Activated T-helper 1 cell treated with anti-CD3 and anti-CD28 coated beads, Interleukin-12 subunit alpha, Interleukin-12 subunit beta, Interleukin-2, Interleukin-4 antibody, amounts not matched to agents 30 ng/mL and 10 ng/mL and 1 ng/mL, durations not matched to agents 14 hours and 24 hours and 36 hours (primary cell): ENCODE measurements around the gene MACF1. TPM values are rescaled to one million over a fixed set of nuclear protein-coding genes. Genes with fewer than 3 reads are reported as not detected.

ENCODE experiments used
- DNase-seq: peaks from one replicate; pipeline ENCODE4 v3.0.0; 2021; ENCODE audit warnings: low spot score
- H3K27ac Mint-ChIP-seq: one replicate; pipeline ENCODE4 v1.8.0; 2021; ENCODE audit warnings: mild to moderate bottlenecking, mixed read lengths
- H3K27me3 Mint-ChIP-seq: one replicate; pipeline ENCODE4 v1.8.0; 2022; ENCODE audit warnings: mild to moderate bottlenecking, moderate library complexity, mixed read lengths; ENCODE audit not compliant: insufficient read depth
- H3K36me3 Mint-ChIP-seq: one replicate; pipeline ENCODE4 v1.8.0; 2021; ENCODE audit warnings: low read depth, mixed read lengths
- H3K4me1 Mint-ChIP-seq: one replicate; pipeline ENCODE4 v1.8.0; 2021; ENCODE audit warnings: low read depth, mixed read lengths
- H3K4me3 Mint-ChIP-seq: one replicate; pipeline ENCODE4 v1.8.0; 2021; ENCODE audit warnings: mild to moderate bottlenecking, moderate library complexity, mixed read lengths
- H3K9me3 Mint-ChIP-seq: one replicate; pipeline ENCODE4 v1.8.0; 2021; ENCODE audit warnings: mixed read lengths
- intact Hi-C: fragments of 100-400 bp; cut with micrococcal nuclease; formaldehyde crosslinking; loops from one replicate; pipeline ENCODE4 v1.15.1; 2024
- total RNA-seq: library from RNA; stranded (reverse); gene quantifications from 2 replicates; pipeline ENCODE4 v1.2.3, GENCODE V29; 2022

MACF1 gene
- total RNA-seq, 1 donor from 2014 or later = 226 TPM

DNA sequence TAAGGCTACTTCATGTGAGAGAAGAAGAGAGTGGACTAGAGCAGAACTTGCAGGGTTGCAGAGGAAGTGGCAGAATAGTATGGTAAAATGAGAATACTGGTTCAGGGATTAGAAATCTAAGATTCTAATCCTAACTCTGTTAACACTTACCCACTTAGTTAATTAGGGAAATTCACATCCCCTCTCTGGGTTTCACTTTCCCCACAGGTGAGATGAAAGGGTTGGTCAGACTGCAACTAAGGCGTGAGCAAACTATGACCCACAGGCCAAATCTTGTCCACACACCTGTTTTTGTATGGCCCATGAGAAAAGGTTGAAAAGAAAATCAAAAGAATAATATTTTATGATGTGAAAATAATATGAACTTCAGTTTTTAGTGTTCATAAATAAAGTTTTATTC, 117.5 kb downstream of the MACF1 start:
- no peak for DNase-seq
- H3K27me3 Mint-ChIP-seq = no peaks in the 10 kb centered on the region
- H3K4me3 Mint-ChIP-seq = no peak overlapping the region
- peaks cover 41% of the 10 kb centered on the region for H3K36me3 Mint-ChIP-seq
- peak overlapping the region; percentile 76 for H3K27ac Mint-ChIP-seq
- peaks cover 11% of the 10 kb centered on the region for H3K4me1 Mint-ChIP-seq
- H3K9me3 Mint-ChIP-seq = no peaks in the 10 kb centered on the region
- intact Hi-C loops = no loop called here

DNA sequence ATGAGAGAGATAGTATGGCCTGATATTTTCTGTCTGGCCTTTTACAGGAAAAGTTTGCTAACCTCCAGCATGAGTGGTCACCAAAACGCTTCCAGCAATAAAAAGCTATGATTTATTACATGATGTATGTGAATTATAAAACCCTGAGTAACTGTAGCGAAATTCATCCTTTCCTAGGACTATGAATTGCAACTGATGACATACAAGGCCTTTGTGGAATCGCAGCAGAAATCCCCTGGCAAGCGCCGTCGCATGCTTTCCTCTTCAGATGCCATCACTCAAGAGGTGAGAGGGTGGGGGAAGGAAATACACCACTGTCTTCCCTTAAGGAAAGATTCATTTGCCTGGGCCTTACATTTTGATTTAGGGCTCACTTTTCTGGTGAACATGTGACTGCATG, 117.9 kb downstream of the MACF1 start:
- H3K27ac Mint-ChIP-seq = no peak overlapping the region

DNA sequence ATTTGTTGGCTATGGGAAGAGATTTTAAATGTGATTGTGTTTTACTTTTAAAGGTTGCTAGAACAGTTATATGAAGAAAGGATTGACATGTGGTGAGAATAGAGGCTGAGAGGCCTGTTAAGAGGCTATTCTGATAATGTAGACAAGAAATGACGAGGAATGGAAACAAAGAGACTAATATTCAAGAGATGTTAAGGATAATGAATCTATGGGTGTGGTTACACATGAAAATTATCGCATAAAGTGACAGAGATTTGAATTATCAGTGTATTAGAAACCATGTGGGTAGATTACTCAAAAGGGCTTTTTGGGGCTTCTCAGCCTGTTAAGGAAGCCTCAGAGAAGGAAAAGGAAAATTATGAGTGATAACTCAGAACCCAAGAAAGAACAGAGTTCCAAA, 120.4 kb downstream of the MACF1 start:
- no peaks in the 10 kb centered on the region for H3K27me3 Mint-ChIP-seq
- no peak overlapping the region for H3K27ac Mint-ChIP-seq
- intact Hi-C loops = loop anchor here (5.0 kb wide), 2 partner anchors 53 to 133 kb away; no protein-coding TSS in a partner anchor
- no peak for DNase-seq
- no peak overlapping the region for H3K4me3 Mint-ChIP-seq
- H3K9me3 Mint-ChIP-seq = no peaks in the 10 kb centered on the region
- H3K4me1 Mint-ChIP-seq = peaks cover 31% of the 10 kb centered on the region
- H3K36me3 Mint-ChIP-seq = peaks cover 40% of the 10 kb centered on the region

More for the DNA sequence above, 117.9 kb downstream of the MACF1 start:
- Mint-ChIP-seq H3K9me3 (no peaks in the 10 kb centered on the region), H3K4me3 (no peak overlapping the region), H3K27me3 (no peaks in the 10 kb centered on the region), H3K4me1 (peaks cover 12% of the 10 kb centered on the region), H3K36me3 (peaks cover 39% of the 10 kb centered on the region)
- no peak for DNase-seq
- intact Hi-C loops = no loop called here

DNA sequence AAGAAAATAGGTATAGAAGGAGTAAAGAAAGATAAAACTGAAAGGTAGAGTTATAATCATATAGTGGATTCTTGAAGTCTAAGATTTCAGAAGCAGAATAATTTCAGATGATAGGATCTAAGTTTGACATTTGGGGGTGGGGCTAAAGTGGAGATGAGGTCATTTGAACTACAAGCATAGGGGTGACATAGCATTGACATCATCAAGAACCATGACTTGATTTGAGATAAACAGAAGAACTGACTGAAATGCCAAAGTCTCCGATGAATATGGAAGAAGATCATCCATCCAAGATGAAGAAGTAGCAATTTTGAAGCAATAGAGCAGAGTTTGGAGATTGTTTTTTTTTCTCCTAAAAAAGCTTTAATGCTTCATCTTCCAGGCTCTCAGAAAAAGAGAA, 122.3 kb downstream of the MACF1 start:
- Mint-ChIP-seq H3K36me3 (peaks cover 36% of the 10 kb centered on the region), H3K4me1 (peaks cover 37% of the 10 kb centered on the region), H3K27ac (no peak overlapping the region), H3K9me3 (no peaks in the 10 kb centered on the region), H3K4me3 (no peak overlapping the region), H3K27me3 (no peaks in the 10 kb centered on the region)
- DNase-seq = no peak
- intact Hi-C loops = loop anchor here (5.0 kb wide), 2 partner anchors 55 to 135 kb away; no protein-coding TSS in a partner anchor

DNA sequence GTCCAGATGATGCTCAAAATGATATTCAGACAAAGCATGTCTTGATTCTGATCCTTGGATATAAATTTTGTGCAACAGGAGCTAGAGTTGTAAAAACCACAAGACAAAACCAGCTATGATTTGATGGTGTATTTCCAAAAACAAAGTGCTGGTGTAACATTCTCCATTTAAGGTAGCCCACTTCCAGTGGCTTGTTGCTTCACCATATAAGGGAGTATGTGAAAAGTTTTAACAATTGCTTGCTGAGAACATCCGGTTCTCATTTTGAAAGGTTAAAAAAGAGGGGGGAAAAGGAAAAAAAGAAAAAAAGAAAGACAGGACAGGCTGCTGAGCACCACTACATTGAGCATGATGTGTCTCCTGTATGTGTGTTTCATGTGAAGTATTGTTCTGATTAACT, 123.6 kb downstream of the MACF1 start:
- Mint-ChIP-seq H3K9me3 (no peaks in the 10 kb centered on the region), H3K4me1 (peaks cover 47% of the 10 kb centered on the region)
- intact Hi-C loops = loop anchor here (5.0 kb wide), 2 partner anchors 56 to 136 kb away; no protein-coding TSS in a partner anchor

DNA sequence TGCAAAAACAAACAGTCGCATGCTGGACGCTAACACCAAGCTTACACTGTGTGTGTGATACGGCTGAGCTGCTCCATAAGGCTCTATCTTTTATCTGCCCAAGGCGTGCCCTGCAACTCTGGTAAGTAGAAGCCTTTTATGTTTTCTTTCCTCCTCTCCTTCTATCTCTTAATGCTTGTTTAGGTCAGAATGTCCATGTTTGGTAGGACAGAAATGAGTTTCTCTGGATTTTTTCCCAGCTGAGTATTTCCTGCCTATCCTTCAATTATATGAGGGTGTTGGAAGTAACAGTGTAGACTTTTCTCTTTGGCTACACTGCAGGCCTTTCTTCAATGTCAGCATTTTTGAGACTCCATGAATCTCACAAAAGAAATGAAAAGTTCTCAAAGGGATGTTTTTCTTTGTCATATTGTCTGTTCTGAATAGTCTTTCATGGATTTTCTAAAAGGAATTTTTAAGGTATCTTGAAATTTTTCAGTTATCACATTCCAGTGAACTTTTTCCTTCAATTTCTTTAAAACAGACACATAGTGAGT, 124.2 kb downstream of the MACF1 start:
- Mint-ChIP-seq H3K27me3 (no peaks in the 10 kb centered on the region), H3K4me1 (peaks cover 52% of the 10 kb centered on the region), H3K36me3 (peaks cover 47% of the 10 kb centered on the region), H3K4me3 (peak overlapping the region; percentile 70), H3K9me3 (no peaks in the 10 kb centered on the region), H3K27ac (peak overlapping the region; percentile 38)
- DNase-seq = no peak
- intact Hi-C loops = loop anchor here (5.0 kb wide), 2 partner anchors 56 to 136 kb away; no protein-coding TSS in a partner anchor

More for the DNA sequence above, 123.6 kb downstream of the MACF1 start:
- DNase-seq = no peak
- H3K27ac Mint-ChIP-seq = peak overlapping the region; percentile 75
- no peaks in the 10 kb centered on the region for H3K27me3 Mint-ChIP-seq
- H3K36me3 Mint-ChIP-seq = peaks cover 41% of the 10 kb centered on the region
- H3K4me3 Mint-ChIP-seq = peak overlapping the region; percentile 70

DNA sequence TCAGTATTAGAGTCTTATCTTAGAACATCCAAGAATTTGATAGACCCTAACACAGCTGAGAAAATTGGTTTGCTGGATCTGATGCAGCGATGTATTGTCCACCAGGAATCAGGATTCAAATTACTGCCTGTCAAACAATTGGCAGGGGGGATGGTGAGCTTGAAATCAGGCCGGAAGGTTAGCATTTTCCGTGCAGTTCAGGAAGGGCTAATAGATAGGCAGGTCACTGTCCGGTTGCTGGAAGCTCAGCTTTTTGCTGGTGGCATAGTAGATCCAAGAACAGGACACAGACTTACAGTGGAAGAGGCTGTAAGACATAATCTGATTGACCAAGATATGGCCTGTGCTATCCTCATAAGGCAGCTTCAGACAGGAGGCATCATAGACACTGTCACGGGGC, 127.2 kb downstream of the MACF1 start:
- H3K36me3 Mint-ChIP-seq = peaks cover 59% of the 10 kb centered on the region
- H3K4me3 Mint-ChIP-seq = no peak overlapping the region
- H3K27ac Mint-ChIP-seq = no peak overlapping the region
- intact Hi-C loops = loop anchor here (10.0 kb wide), 1 partner anchor 323 kb away; no protein-coding TSS in a partner anchor
- peaks cover 68% of the 10 kb centered on the region for H3K4me1 Mint-ChIP-seq
- no peaks in the 10 kb centered on the region for H3K27me3 Mint-ChIP-seq
- no peak for DNase-seq
- H3K9me3 Mint-ChIP-seq = no peaks in the 10 kb centered on the region

DNA sequence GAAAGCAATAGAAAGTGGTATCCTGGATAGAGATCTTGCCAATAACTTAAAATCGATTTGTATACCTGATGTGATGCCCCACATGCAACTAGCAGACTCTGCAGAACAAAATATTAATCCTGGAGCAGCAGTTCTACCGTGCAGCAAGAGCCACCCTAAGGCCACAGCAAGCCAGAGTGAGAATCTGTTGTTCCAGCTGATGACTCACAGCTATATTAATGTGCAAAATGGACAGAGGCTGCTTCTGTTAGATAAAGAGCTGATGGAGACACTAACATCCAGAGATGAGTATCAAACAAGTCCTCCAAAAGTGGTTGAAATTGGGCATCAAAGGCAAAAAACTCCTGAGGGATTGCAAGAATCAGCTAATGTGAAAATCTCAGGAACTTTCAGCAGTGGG, 127.8 kb downstream of the MACF1 start:
- Mint-ChIP-seq H3K9me3 (no peaks in the 10 kb centered on the region), H3K4me1 (peaks cover 68% of the 10 kb centered on the region), H3K36me3 (peaks cover 57% of the 10 kb centered on the region), H3K27me3 (no peaks in the 10 kb centered on the region), H3K4me3 (no peak overlapping the region), H3K27ac (peak overlapping the region; percentile 82)
- intact Hi-C loops = loop anchor here (10.0 kb wide), 1 partner anchor 323 kb away; no protein-coding TSS in a partner anchor
- DNase-seq = no peak

DNA sequence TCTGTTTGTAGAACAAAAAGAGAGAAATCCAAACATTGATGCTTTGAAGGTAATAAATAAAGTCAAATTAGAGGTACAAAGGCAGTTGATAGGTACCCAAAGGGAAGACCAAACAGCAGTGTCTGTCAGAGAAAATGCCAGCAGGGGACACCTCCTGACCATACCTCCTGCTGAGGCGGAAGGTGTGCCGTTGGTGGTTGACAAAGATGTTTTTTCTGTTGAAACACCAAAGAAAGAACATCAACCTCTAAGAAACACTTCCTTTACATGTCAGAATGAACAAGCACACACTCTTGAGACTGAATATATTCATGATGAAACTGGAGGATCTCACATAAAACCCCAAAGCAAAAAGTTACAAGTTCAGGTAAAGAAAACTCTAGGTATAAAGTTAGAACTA, 128.3 kb downstream of the MACF1 start:
- Mint-ChIP-seq H3K4me3 (peak overlapping the region; percentile 56), H3K27ac (peak overlapping the region; percentile 82), H3K27me3 (no peaks in the 10 kb centered on the region), H3K4me1 (peaks cover 63% of the 10 kb centered on the region), H3K36me3 (peaks cover 56% of the 10 kb centered on the region), H3K9me3 (no peaks in the 10 kb centered on the region)
- DNase-seq = no peak
- intact Hi-C loops = loop anchor here (10.0 kb wide), 1 partner anchor 322 kb away; no protein-coding TSS in a partner anchor

DNA sequence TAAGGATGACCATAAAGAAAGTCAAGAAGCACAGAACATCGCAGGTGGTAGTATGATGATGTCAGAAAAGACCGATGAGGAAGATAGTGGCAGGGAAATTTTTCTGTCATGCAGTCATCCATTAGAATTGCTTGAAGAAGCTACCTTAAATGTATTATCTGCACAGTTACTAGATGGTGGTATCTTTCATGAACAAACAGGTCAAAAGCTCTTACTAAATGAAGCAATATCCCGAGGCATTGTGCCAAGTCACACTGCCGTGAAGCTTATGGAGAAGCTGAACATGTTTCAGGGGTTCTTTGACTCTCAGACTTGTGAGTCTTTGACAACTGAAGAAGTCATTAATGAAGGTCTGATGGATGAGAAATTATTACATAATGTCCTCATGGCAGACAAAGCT, 128.8 kb downstream of the MACF1 start:
- peaks cover 58% of the 10 kb centered on the region for H3K4me1 Mint-ChIP-seq
- no peak for DNase-seq
- H3K36me3 Mint-ChIP-seq = peaks cover 57% of the 10 kb centered on the region
- peak overlapping the region; percentile 82 for H3K27ac Mint-ChIP-seq
- no peaks in the 10 kb centered on the region for H3K27me3 Mint-ChIP-seq
- intact Hi-C loops = loop anchor here (10.0 kb wide), 1 partner anchor 322 kb away; no protein-coding TSS in a partner anchor
- H3K4me3 Mint-ChIP-seq = peak overlapping the region; percentile 56
- H3K9me3 Mint-ChIP-seq = no peaks in the 10 kb centered on the region

DNA sequence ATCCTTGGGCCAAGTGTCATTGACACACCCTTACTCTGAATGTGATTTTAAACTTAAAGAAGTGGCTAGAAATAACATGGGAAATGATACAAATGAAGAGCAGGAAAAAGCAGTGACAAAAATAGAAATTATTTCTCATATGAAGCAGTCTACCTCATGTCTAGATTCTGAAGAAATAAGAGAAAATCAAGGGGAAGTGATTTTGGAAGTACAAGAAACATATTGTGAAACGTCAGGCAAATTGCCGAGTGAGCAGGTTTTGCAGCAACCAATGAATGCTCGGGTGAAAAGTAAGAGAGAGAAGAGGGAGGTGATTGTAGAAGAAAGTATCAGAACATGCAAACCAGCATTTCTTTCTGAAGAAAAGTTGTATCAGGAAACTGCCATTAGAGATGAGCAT, 130.7 kb downstream of the MACF1 start:
- intact Hi-C loops = loop anchor here (10.0 kb wide), 1 partner anchor 320 kb away; no protein-coding TSS in a partner anchor
- H3K9me3 Mint-ChIP-seq = no peaks in the 10 kb centered on the region

DNA sequence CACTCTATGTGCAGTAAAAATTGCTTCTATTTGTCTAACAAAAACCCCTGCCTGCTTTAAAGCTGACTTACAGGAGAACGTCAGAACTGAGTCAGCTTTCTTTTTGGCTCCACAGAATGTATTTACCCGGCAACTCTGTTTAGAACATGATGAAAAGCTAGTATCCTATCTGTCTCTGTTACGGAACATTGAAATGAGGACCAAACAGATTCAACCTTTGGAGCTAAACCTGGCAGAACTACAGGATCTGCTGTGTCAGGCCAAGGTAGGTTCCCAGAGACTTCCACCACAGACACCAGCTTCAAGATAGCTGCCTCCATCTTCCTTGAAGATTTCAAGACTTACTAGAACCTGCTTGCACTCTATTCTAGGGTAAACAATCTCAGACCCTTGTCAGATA, 132.6 kb downstream of the MACF1 start:
- no peaks in the 10 kb centered on the region for H3K9me3 Mint-ChIP-seq
- no peak overlapping the region for H3K27ac Mint-ChIP-seq
- H3K4me3 Mint-ChIP-seq = no peak overlapping the region
- intact Hi-C loops = loop anchor here (10.0 kb wide), 1 partner anchor 318 kb away; no protein-coding TSS in a partner anchor
- H3K36me3 Mint-ChIP-seq = peaks cover 54% of the 10 kb centered on the region
- peaks cover 32% of the 10 kb centered on the region for H3K4me1 Mint-ChIP-seq
- DNase-seq = no peak
- no peaks in the 10 kb centered on the region for H3K27me3 Mint-ChIP-seq

More for the DNA sequence above, 130.7 kb downstream of the MACF1 start:
- Mint-ChIP-seq H3K4me1 (peaks cover 45% of the 10 kb centered on the region), H3K27me3 (no peaks in the 10 kb centered on the region), H3K36me3 (peaks cover 59% of the 10 kb centered on the region), H3K4me3 (no peak overlapping the region), H3K27ac (peak overlapping the region; percentile 24)
- no peak for DNase-seq

DNA sequence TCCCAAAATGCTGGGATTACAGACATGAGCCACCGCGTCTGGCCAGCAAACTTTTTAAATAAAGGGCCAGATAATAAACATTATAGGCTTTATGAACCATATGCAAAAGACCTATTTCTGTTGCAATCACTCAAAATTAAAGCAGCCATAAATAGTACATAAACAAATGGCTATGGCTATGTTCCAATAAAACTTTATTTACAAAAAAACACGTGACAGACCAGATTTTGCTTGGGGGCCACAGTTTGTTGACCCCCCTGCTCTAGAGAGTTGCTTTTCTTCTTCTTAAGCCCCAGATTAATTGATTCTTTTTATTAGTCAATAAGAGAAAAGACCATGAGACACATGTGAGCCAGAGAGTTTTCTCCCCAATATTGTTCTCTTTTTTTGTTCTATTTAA, 138.3 kb downstream of the MACF1 start:
- H3K36me3 Mint-ChIP-seq = peaks cover 49% of the 10 kb centered on the region

More for the DNA sequence above, 138.3 kb downstream of the MACF1 start:
- H3K27ac Mint-ChIP-seq = no peak overlapping the region
- H3K4me1 Mint-ChIP-seq = no peaks in the 10 kb centered on the region
- no peaks in the 10 kb centered on the region for H3K9me3 Mint-ChIP-seq
- no peak for DNase-seq
- H3K27me3 Mint-ChIP-seq = no peaks in the 10 kb centered on the region
- intact Hi-C loops = no loop called here
- H3K4me3 Mint-ChIP-seq = no peak overlapping the region
